NOMO-1 treated with DMSO at 0.1 percent for 48 hours (cell line): ENCODE measurements around the gene MBOAT7.

Experiments
- DNase-seq: peaks from one replicate; lab custom pipeline; 2025; ENCODE audit not compliant: unreplicated experiment; lab: John Stamatoyannopoulos, UW

Gene MBOAT7

GRCh38 chr19:54145541-54146158, 43.7 kb downstream of the MBOAT7 start:
- DNase-seq: no peak

GRCh38 chr19:54142166-54142780, 47.1 kb downstream of the MBOAT7 start:
- no peak for DNase-seq

- no peak for DNase-seq
Measured at GRCh38 chr19:54141356-54141755, 48.0 kb downstream of the MBOAT7 start.

- DNase-seq: no peak
Measured at GRCh38 chr19:54138489-54139256, 50.7 kb downstream of the MBOAT7 start.

GRCh38 chr19:54137699-54138488, 51.5 kb downstream of the MBOAT7 start, which contains the start of gene CNOT3:
CNOT3 (plus strand) TSS chr19:54137762; CDS start chr19:54142979, 5,217 bp downstream.
- no peak for DNase-seq

- DNase-seq: peak; percentile 100
Measured at GRCh38 chr19:54136864-54137698, 52.3 kb downstream of the MBOAT7 start.

GRCh38 chr19:54136086-54136863, 53.1 kb downstream of the MBOAT7 start:
- peak; percentile 52 for DNase-seq

- no peak for DNase-seq
Measured at GRCh38 chr19:54133957-54134590, 55.3 kb downstream of the MBOAT7 start.

- DNase-seq: peak; percentile 35
Measured at GRCh38 chr19:54133312-54133956, 55.9 kb downstream of the MBOAT7 start.

GRCh38 chr19:54129617-54129996, 59.8 kb downstream of the MBOAT7 start:
- DNase-seq: no peak

GRCh38 chr19:54128796-54129616, 60.4 kb downstream of the MBOAT7 start:
- DNase-seq: no peak

- no peak for DNase-seq
Measured at GRCh38 chr19:54128441-54128725, 61.0 kb downstream of the MBOAT7 start.

- DNase-seq: no peak
Measured at GRCh38 chr19:54127688-54128440, 61.5 kb downstream of the MBOAT7 start.

GRCh38 chr19:54125713-54126112, 63.7 kb downstream of the MBOAT7 start:
- no peak for DNase-seq

GRCh38 chr19:54124393-54124792, 65.0 kb downstream of the MBOAT7 start:
- no peak for DNase-seq

GRCh38 chr19:54123682-54124081, 65.7 kb downstream of the MBOAT7 start:
- no peak for DNase-seq
